Measurements from ENCODE around the gene TLE2.

- TF ChIP-seq FOS (IDR thresholded peaks at IDR 0.05; ENCODE audit: borderline replicate concordance, insufficient read depth, low read length) (no peak), CTCF (IDR thresholded peaks at IDR 0.05; ENCODE audit: extremely low read depth in 1 of 2, insufficient read depth in 1 of 2, low read depth in 1 of 2, low read length in 2 of 2) (no peak), POLR2A (IDR thresholded peaks at IDR 0.05; ENCODE audit: low read depth, low read length) (no peak)
Measured at GRCh38 chr19:3060857-3061181, 31.7 kb upstream of the TLE2 start.

All from endothelial cell of umbilical vein (primary cell).